Measurements from ENCODE around the gene MRPL50.

GRCh38 chr9:101354765-101355708, 43.4 kb downstream of the MRPL50 start:
- TF ChIP-seq, protein P1, sequence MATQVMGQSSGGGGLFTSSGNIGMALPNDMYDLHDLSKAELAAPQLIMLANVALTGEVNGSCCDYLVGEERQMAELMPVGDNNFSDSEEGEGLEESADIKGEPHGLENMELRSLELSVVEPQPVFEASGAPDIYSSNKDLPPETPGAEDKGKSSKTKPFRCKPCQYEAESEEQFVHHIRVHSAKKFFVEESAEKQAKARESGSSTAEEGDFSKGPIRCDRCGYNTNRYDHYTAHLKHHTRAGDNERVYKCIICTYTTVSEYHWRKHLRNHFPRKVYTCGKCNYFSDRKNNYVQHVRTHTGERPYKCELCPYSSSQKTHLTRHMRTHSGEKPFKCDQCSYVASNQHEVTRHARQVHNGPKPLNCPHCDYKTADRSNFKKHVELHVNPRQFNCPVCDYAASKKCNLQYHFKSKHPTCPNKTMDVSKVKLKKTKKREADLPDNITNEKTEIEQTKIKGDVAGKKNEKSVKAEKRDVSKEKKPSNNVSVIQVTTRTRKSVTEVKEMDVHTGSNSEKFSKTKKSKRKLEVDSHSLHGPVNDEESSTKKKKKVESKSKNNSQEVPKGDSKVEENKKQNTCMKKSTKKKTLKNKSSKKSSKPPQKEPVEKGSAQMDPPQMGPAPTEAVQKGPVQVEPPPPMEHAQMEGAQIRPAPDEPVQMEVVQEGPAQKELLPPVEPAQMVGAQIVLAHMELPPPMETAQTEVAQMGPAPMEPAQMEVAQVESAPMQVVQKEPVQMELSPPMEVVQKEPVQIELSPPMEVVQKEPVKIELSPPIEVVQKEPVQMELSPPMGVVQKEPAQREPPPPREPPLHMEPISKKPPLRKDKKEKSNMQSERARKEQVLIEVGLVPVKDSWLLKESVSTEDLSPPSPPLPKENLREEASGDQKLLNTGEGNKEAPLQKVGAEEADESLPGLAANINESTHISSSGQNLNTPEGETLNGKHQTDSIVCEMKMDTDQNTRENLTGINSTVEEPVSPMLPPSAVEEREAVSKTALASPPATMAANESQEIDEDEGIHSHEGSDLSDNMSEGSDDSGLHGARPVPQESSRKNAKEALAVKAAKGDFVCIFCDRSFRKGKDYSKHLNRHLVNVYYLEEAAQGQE (IDR thresholded peaks at IDR 0.05; ENCODE audit: low read depth, low read length) = no peak
- TF ChIP-seq RXRA (IDR thresholded peaks at IDR 0.05; ENCODE audit: borderline replicate concordance, low read depth) = no peak
